GM18505 (cell line): ENCODE results near the gene CDC20.
"Not testable (repeated sequence)": the region's sequence is repeated elsewhere in the genome, so short reads cannot be mapped to it uniquely, and the experiment has no call there.

Source experiments
- ATAC-seq: cut with Tn5 transposase; IDR thresholded peaks from one replicate; pipeline ENCODE4 v1.9.1; 2021; ENCODE audit not compliant: unreplicated experiment
- POLR2A ChIP-seq: IDR thresholded peaks from 4 replicates; pipeline ENCODE4 v1.6.1; 2011; ENCODE audit warnings: borderline replicate concordance; ENCODE audit not compliant: insufficient read depth, insufficient read length; ENCODE audit errors: extremely low read depth

The CDC20 gene

DNA sequence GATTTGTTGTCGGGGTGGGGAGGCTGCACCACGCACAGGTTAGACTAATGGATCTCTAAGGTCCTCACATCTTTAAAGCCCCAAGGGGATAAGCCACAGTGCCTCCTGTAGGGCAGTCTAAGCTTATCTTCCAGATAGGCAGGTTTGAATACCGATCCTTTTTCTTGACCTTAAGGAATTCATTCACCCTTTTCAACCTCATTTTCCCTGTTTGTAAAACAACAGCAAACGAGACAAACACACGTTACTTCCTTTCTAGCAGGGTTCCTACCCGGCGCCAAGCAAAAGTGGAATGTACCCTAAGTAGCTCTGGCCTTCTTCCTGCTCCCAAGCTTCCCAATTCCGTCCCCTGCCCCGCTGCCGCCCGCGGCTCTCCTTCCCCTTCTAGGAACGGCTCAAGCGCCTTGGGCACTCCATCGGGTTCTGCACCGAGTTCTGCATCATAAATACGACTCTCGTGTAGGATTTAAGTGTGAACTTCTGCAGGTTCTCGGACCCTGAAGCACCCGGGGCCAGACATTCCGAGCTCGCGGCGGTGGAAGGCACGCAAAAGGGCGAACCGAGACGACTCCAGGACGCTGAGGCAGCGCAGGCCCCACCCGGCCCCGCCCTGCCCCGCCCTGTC is 548 bp upstream of the CDC20 start:
- peak; percentile 13 for ATAC-seq

GRCh38 chr1:43359696-43360095 is 915 bp downstream of the CDC20 start:
- ATAC-seq, result no peak

More for the DNA sequence above, 548 bp upstream of the CDC20 start:
- TF ChIP-seq POLR2A, result peak; percentile 70

GRCh38 chr1:43360616-43361015 is 1.8 kb downstream of the CDC20 start:
- no peak for ATAC-seq
- no peak for TF ChIP-seq POLR2A

More at GRCh38 chr1:43359696-43360095, 915 bp downstream of the CDC20 start:
- TF ChIP-seq POLR2A, result no peak

DNA sequence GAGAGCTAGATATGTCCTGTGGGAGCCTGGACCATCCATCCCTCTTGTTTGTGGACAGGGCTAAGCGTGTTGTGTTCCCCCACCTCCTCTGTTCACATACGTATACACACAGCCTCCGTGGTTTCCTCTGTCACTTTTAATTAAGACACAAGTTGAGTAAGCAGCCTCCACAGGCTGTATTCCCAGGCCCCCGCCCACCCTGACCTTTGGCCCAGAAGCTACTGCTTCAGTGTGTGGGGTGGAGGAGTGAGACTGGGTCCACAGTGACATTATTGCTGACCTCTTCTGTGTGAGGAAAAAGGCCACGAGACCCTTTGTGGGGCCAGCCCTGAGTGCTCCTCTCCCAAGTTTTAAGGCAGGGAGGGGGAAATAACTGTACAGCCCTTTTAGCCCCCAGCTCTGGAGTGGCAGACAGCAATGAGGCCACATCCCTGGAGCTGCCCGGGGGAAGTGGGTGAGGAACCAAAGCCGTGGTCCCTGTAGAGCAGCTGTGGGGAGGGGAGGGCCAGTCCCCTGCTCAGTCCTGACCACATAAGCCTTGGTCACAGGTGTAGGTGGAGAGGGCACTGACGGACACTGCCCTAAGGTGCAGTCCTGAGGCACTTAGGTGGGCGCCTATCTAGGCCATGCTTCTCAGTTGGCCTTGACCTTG is 4.6 kb downstream of the CDC20 start:
- no peak for TF ChIP-seq POLR2A
- ATAC-seq, result no peak

GRCh38 chr1:43363935-43364525 is 5.2 kb downstream of the CDC20 start:
- ATAC-seq, result no peak
- TF ChIP-seq POLR2A, result no peak

- no peak for ATAC-seq
- TF ChIP-seq POLR2A, result no peak
These were observed 6.9 kb downstream of the CDC20 start for GRCh38 chr1:43365678-43366077.

- no peak for TF ChIP-seq POLR2A
- no peak for ATAC-seq
These were observed 7.4 kb downstream of the CDC20 start for GRCh38 chr1:43366179-43366578.

- ATAC-seq, result no peak
- TF ChIP-seq POLR2A, result no peak
These were observed 7.8 kb downstream of the CDC20 start for GRCh38 chr1:43366601-43367025.

DNA sequence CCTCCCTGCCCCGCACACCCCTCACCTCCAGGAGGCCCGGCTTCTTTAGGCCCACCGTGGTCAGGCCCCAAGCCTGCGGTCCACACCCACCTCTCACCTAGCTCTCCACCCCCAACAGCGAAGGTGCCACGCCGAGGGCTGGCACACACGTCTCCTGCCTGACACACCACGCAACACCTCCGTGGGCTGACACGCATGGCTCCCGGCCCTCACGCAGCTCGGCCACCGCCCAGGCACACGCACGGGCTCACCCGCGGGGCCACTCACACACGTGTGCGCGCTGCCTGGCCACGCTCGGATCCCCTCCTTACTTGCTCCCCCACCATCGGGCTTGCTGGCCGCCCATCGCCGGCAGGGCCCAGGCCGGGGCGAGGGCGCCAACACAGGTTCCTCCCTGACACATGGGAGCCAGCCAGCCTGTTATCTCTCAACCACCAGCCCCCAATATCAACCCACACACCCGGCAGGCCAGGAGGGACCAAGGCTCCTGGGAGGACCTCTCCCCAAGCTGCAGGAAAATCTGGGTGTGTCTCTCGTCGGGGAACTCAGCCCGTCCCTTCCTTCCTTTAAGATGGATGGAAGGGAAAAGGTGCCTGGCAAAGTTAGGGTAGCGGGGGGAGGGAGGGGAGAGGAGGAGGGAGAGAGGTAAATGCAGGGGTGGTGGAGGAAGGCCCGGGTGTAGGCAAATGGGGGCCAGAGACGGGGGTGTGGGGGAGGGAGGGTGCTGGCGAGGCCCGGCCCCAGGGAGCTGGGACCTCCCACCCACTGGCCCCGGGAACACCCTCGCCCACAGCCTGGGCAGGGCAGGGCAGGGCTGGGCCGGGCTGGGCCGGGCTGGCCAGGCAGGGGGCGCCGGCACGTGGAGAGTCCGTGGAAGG is 8.5 kb downstream of the CDC20 start:
- peak; percentile 40 for ATAC-seq
- TF ChIP-seq POLR2A, result peak; percentile 31

- ATAC-seq, result peak; percentile 72
- peak; percentile 92 for TF ChIP-seq POLR2A
These were observed 9.3 kb downstream of the CDC20 start, which contains the start of gene ELOVL1 for GRCh38 chr1:43367904-43368645. Gene ELOVL1 (minus strand): TSS chr1:43368011. CDS start chr1:43365609, 2,402 bp downstream.

- no peak for ATAC-seq
- no peak for TF ChIP-seq POLR2A
These were observed 9.9 kb downstream of the CDC20 start for GRCh38 chr1:43368646-43369020.

- ATAC-seq, result not testable (repeated sequence)
These were observed 11.0 kb downstream of the CDC20 start for GRCh38 chr1:43369779-43370178.

DNA sequence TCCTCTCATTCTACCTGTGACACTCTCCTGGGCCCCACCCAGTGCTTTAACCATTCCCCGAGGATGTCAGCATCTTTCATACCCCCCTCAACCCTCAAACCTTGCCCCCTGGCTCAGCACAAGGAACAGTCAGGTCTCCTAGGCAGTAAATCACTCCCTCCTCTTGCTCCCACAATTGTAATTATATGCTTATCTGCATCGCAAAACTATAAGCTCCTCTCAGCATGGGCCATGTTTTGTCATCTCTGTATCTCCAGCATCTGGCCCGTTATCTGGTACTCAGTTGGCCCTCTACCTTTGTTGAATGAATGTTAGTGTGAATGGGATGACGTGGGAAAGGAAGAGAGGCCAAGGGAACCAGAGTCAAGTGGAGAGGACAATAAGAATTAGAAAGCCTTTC is 11.8 kb downstream of the CDC20 start:
- no peak for ATAC-seq

More for the DNA sequence above, 11.8 kb downstream of the CDC20 start:
- no peak for TF ChIP-seq POLR2A
